ENCODE results near the gene TMEM175.
"Not testable (repeated sequence)": the region's sequence is repeated elsewhere in the genome, so short reads cannot be mapped to it uniquely, and the experiment has no call there.

TMEM175 gene

GRCh38 chr4:917466-917865 is 14.8 kb upstream of the TMEM175 start:
- Histone ChIP-seq H2AFZ (no peak overlapping the region), H3K79me2 (peaks cover 52% of the 10 kb centered on the region), H3K36me3 (ENCODE audit: control insufficient read depth, insufficient read depth, low read length) (no peaks in the 10 kb centered on the region), H3K9ac (no peak overlapping the region), H3K4me1 (no peaks in the 10 kb centered on the region), H3K9me3 (ENCODE audit: control insufficient read depth, low read length) (no peaks in the 10 kb centered on the region), H3K27me3 (ENCODE audit: control insufficient read depth, insufficient read depth, low read length) (no peaks in the 10 kb centered on the region), H3K27ac (no peak overlapping the region), H3K4me2 (ENCODE audit: low read length) (no peak overlapping the region), H3K4me3 (ENCODE audit: low read depth, low read length) (no peak overlapping the region)
- TF ChIP-seq, protein P1, sequence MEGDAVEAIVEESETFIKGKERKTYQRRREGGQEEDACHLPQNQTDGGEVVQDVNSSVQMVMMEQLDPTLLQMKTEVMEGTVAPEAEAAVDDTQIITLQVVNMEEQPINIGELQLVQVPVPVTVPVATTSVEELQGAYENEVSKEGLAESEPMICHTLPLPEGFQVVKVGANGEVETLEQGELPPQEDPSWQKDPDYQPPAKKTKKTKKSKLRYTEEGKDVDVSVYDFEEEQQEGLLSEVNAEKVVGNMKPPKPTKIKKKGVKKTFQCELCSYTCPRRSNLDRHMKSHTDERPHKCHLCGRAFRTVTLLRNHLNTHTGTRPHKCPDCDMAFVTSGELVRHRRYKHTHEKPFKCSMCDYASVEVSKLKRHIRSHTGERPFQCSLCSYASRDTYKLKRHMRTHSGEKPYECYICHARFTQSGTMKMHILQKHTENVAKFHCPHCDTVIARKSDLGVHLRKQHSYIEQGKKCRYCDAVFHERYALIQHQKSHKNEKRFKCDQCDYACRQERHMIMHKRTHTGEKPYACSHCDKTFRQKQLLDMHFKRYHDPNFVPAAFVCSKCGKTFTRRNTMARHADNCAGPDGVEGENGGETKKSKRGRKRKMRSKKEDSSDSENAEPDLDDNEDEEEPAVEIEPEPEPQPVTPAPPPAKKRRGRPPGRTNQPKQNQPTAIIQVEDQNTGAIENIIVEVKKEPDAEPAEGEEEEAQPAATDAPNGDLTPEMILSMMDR (IDR thresholded peaks at IDR 0.05) = no peak

- no peak overlapping the region for H3K4me2 ChIP-seq (ENCODE audit: low read length)
- H3K9me3 ChIP-seq (ENCODE audit: control insufficient read depth, low read length) = no peaks in the 10 kb centered on the region
- H3K27me3 ChIP-seq (ENCODE audit: control insufficient read depth, insufficient read depth, low read length) = no peaks in the 10 kb centered on the region
- H2AFZ ChIP-seq = no peak overlapping the region
- H3K4me1 ChIP-seq = no peaks in the 10 kb centered on the region
- TF ChIP-seq, protein P1 (IDR thresholded peaks at IDR 0.05) = no peak
- peaks cover 56% of the 10 kb centered on the region for H3K79me2 ChIP-seq
- no peak overlapping the region for H3K9ac ChIP-seq
- no peak overlapping the region for H3K4me3 ChIP-seq (ENCODE audit: low read depth, low read length)
- H3K36me3 ChIP-seq (ENCODE audit: control insufficient read depth, insufficient read depth, low read length) = no peaks in the 10 kb centered on the region
- no peak overlapping the region for H3K27ac ChIP-seq
Measured at GRCh38 chr4:917992-918391, 14.3 kb upstream of the TMEM175 start.

DNA sequence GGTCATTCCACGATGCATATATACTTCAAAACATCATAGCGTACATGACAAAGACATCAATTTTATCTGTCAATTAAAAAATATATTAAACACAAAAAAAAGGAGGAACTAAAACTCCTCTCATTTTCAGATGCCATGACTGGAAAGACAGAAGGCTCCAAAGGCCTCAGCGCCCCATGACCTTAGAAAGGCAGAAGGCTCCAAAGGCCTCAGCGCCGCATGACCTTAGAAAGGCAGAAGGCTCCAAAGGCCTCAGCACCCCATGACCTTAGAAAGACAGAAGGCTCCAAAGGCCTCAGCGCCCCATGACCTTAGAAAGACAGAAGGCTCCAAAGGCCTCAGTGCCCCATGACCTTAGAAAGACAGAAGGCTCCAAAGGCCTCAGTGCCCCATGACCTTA is 13.7 kb upstream of the TMEM175 start:
- not testable (repeated sequence) for H3K4me1 ChIP-seq; H3K4me3 ChIP-seq (ENCODE audit: low read depth, low read length); H3K9me3 ChIP-seq (ENCODE audit: control insufficient read depth, low read length); H2AFZ ChIP-seq; H3K27ac ChIP-seq; H3K9ac ChIP-seq; H3K36me3 ChIP-seq (ENCODE audit: control insufficient read depth, insufficient read depth, low read length); H3K4me2 ChIP-seq (ENCODE audit: low read length); H3K27me3 ChIP-seq (ENCODE audit: control insufficient read depth, insufficient read depth, low read length)
- peaks cover 61% of the 10 kb centered on the region for H3K79me2 ChIP-seq

DNA sequence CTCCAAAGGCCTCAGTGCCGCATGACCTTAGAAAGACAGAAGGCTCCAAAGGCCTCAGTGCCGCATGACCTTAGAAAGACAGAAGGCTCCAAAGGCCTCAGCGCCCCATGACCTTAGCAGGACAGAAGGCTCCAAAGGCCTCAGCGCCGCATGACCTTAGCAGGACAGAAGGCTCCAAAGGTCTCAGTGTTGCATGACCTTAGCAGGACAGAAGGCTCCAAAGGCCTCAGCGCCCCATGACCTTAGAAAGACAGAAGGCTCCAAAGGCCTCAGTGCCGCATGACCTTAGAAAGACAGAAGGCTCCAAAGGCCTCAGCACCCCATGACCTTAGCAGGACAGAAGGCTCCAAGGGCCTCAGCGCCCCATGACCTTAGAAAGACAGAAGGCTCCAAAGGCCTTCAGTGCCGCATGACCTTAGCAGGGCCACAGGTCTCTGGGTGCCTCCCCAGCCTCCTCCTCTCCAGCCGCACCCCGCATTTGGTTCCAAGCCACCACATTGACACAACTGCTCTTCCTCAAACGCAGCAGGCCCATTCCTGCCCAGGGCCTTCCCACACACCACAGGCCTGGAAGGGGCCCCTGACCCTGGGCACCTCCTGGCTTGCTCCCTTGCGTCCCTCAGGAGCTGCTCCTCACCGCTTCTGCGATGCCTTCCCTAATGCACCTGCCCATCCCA is 13.1 kb upstream of the TMEM175 start:
- not testable (repeated sequence) for H3K4me1 ChIP-seq

GRCh38 chr4:921830-922331 is 10.4 kb upstream of the TMEM175 start:
- H3K27ac ChIP-seq = no peak overlapping the region
- H3K9me3 ChIP-seq (ENCODE audit: control insufficient read depth, low read length) = no peaks in the 10 kb centered on the region
- H3K79me2 ChIP-seq = peaks cover 72% of the 10 kb centered on the region
- H3K27me3 ChIP-seq (ENCODE audit: control insufficient read depth, insufficient read depth, low read length) = no peaks in the 10 kb centered on the region
- H3K4me1 ChIP-seq = no peaks in the 10 kb centered on the region
- H3K36me3 ChIP-seq (ENCODE audit: control insufficient read depth, insufficient read depth, low read length) = no peaks in the 10 kb centered on the region
- H3K9ac ChIP-seq = no peak overlapping the region
- H3K4me3 ChIP-seq (ENCODE audit: low read depth, low read length) = no peak overlapping the region
- no peak overlapping the region for H2AFZ ChIP-seq
- no peak overlapping the region for H3K4me2 ChIP-seq (ENCODE audit: low read length)
- TF ChIP-seq, protein P1 (IDR thresholded peaks at IDR 0.05) = no peak

More for the DNA sequence above, 13.1 kb upstream of the TMEM175 start:
- H3K9me3 ChIP-seq (ENCODE audit: control insufficient read depth, low read length); H3K27me3 ChIP-seq (ENCODE audit: control insufficient read depth, insufficient read depth, low read length); H3K4me2 ChIP-seq (ENCODE audit: low read length); H3K9ac ChIP-seq; H2AFZ ChIP-seq; H3K36me3 ChIP-seq (ENCODE audit: control insufficient read depth, insufficient read depth, low read length); H3K27ac ChIP-seq; H3K4me3 ChIP-seq (ENCODE audit: low read depth, low read length): not testable (repeated sequence)
- peaks cover 61% of the 10 kb centered on the region for H3K79me2 ChIP-seq

Measured in parathyroid adenoma (tissue), 2 donors.